ENCODE results near the gene CHM. TPM values are rescaled to one million over a fixed set of nuclear protein-coding genes. Genes with fewer than 3 reads are reported as not detected.

Gene CHM
- total and polyA plus RNA-seq, 2 of the 8 experiments (the other 6 are each of a cell fraction or from before 2014, with no cell fraction given), result 8.6 to 15.5 TPM

- TF ChIP-seq HDAC6 (IDR thresholded peaks at IDR 0.05; ENCODE audit: low read depth, low read length), result no peak
- no peak for TF ChIP-seq SIRT6 (IDR thresholded peaks at IDR 0.05; ENCODE audit: low read length)
- no peak for TF ChIP-seq YY1 (IDR thresholded peaks at IDR 0.05; ENCODE audit: low read depth, low read length)
- no peak for TF ChIP-seq GABPA (IDR thresholded peaks at IDR 0.05; ENCODE audit: borderline replicate concordance, insufficient read depth, low read length)
- no peak for TF ChIP-seq TCF12 (IDR thresholded peaks at IDR 0.05; ENCODE audit: low read depth, low read length)
Observed at GRCh38 chrX:85859426-85859825, 187.9 kb downstream of the CHM start (continued).
